LoVo (cell line): ENCODE results near the gene ZNF597.
A peak's percentile ranks its signal among the peaks of the same experiment; 100 is the strongest.

Experiments
- DNase-seq: peaks from one replicate; pipeline ENCODE4 v3.0.0-alpha.2; 2016; ENCODE audit warnings: low spot score

Gene ZNF597

DNA sequence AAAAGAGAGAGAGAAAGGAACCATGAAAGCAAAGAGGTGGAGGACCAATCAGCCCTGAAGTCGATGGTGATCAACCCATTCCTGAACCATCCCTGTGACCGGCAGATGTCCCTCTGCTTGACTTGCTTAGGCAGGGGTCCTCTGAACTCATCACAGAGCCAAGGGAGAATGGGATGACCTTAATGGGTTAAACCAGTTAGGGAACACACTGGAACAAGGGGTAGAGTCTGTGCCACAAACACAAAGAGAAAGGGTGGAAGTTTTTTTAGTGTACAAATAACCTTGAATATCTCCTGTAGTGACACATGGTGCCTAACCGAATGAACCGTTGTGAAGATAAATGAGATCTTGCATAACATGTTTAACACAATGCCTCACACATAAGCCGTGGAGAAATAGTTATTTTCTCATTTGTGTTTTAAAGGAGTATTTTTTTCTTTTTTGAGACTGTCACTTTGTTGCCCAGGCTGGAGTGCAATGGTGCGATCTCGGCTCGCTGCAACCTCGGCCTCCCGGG lies 11.4 kb upstream of the ZNF597 start:
- DNase-seq: no peak

DNA sequence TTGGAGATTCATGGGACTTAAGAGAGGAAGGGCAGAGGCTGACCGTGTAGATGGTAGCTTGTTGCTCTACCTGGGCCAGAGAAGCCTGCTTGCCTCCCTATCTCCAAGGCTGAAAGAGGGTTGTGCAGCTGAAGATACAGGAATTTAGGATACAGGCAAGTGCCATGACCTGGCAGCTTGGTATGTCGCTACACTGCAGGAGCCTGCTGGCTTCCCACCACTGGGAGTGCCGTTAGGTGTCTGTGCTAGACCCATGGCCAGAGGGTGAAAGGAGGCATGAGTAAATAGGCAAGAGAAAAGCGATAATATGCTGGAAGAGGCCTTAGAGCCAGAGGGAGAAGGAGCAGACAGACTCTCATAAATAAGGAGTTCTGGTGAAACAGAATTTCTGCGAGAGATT lies 10.8 kb upstream of the ZNF597 start:
- DNase-seq: no peak

DNA sequence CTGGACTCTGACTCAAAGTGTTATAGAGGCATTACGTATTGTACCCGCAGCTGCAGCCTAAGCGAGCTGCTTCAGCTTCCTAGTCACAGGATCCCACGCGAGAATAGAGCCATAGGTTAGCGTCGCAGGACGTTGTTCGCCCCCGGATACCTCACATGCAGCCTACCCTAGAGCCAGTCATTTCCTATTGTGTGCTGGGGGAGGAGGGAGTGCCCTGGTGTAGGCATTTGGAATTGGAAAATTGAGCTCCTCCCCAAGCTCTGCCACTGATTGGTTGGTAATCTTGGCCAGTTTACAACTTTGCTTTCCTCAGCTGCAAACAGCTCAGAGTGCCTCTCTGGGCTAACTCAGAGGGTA lies 706 bp upstream of the ZNF597 start:
- DNase-seq: peak; percentile 66

DNA sequence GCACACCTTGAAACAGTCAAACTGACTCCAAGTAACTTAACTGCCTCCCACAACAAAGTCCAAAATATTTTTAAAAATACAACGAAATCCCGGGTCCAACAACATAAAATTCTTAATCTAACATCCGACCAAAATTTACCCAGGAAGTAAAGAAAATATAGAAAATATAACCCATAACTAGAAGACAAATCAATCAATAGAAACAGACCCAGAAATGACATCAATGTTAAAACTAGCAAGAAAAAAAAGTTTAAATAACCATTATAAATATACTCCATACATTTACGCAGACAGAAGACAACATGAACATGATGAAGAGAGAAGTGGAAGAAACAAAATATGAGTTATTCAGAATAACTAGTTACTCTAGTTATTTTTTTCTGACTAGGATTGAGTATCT lies 3.7 kb downstream of the ZNF597 start:
- DNase-seq: no peak

DNA sequence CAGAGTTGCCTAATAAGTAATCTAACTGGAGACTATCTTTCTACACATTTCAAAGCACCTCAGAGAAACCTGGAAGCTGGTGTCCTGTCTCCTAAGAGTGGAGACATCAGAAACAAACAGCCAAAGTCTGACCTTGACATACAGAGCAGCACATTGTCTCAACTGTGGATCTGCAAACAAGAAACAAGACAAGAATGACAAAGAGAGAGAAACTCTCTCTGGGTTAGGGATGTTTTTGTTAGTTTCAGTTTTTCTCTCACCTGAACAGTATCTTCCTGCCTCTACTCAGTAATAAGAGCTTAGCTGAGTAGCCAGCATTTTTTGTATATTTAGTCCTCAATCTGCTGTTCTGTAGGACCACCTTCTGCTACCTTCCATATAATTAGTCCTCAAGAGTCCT lies 8.9 kb downstream of the ZNF597 start:
- no peak for DNase-seq

DNA sequence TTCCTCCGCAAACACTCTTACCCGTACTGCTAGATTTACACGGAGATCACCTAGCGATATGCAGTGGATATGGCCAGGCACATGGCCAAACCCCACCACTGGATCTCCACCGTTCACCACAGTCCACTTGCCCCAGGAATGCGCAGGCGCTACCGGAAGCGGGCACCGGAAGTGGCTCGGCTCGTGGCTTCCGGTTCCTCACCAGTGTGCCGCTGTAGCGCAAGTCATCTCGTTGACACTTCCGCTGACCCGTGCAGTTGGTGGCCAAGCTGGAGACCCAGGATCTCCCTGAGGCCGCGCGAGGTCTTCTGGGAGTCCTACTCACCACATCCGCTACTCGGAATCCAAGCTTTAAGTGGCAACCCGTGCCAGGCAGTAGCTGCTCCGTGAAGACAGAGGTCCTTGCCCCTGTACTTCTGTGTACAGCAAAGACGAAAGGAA lies 11.5 kb downstream of the ZNF597 start:
- no peak for DNase-seq

DNA sequence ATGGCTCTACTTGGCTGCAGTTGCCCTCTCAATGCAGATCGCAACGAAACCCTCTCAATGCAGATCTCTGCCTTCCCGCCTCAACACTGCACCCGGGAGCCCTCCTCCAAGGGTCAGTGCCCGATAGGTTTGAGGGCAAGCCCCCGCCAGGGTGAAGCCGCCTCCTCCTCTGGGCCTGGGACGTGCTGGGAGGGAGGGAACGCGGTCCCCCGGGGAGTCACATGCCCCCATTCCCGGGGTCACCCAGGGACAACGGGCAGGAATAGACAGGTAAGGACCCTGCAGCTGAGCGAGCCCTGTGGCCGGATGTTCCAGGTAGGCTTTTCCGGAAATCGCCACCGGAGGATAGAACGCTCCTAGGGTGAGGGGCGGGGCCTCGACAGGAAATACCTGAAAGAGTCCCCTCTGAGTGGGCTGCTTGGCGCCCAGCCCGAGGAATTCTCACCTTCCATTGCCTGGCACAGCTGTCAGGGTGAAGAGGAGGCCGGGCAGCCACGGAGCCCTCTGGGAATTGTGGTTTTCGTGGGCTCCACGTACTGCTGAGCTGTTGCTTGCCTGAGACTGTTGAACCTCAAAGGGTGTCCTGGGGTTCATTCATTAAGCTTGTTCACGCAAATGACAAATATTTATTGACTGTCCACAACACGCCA lies 29.4 kb downstream of the ZNF597 start:
- no peak for DNase-seq

DNA sequence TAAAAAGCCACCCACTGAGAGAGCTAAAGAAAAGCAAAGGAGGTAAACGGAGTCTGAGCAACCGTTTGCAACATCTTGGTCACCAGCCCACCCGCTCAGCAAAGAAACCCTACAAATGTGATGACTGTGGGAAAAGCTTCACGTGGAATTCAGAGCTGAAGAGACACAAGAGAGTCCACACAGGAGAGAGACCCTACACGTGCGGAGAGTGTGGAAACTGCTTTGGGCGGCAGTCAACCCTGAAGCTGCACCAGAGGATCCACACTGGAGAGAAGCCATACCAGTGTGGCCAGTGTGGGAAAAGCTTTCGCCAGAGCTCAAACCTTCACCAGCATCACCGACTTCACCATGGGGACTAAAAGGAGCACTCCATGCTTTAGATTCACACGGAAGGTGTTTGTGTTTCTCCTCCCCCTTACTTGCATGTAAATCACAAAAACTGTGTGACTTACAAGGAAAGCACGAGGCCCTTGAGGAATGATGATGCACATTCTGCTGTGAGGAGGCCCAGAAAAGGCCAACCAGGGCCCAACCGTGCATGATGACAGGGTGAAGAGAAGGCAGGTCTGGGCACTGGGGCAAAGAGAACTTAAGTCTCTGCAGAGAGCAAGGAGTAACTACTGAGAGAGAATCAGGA lies 34.6 kb downstream of the ZNF597 start:
- no peak for DNase-seq

DNA sequence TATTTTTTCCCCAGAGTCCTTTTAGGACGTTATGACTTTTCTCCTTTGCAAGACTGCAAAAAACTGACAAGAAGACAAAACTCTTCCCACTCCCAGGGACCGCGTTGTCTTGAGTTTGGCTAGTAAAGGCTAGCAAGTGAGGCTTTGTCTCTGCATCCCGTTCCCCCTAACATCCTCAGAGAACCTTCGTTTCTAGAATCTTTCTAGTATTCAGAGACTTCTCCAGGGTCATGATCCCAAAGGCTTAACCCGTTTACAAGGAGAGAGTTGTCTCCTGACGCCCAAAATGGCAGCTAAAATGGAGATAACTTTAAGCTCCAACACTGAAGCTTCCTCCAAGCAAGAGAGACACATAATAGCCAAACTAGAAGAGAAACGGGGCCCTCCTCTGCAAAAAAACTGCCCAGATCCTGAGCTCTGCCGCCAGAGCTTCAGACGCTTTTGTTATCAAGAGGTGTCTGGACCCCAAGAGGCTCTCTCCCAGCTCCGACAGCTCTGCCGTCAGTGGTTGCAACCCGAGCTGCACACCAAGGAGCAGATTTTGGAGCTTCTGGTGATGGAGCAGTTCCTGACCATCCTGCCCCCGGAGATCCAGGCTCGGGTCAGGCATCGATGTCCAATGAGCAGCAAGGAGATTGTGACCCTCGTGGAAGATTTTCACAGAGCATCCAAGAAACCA lies 41.4 kb downstream of the ZNF597 start:
- no peak for DNase-seq

DNA sequence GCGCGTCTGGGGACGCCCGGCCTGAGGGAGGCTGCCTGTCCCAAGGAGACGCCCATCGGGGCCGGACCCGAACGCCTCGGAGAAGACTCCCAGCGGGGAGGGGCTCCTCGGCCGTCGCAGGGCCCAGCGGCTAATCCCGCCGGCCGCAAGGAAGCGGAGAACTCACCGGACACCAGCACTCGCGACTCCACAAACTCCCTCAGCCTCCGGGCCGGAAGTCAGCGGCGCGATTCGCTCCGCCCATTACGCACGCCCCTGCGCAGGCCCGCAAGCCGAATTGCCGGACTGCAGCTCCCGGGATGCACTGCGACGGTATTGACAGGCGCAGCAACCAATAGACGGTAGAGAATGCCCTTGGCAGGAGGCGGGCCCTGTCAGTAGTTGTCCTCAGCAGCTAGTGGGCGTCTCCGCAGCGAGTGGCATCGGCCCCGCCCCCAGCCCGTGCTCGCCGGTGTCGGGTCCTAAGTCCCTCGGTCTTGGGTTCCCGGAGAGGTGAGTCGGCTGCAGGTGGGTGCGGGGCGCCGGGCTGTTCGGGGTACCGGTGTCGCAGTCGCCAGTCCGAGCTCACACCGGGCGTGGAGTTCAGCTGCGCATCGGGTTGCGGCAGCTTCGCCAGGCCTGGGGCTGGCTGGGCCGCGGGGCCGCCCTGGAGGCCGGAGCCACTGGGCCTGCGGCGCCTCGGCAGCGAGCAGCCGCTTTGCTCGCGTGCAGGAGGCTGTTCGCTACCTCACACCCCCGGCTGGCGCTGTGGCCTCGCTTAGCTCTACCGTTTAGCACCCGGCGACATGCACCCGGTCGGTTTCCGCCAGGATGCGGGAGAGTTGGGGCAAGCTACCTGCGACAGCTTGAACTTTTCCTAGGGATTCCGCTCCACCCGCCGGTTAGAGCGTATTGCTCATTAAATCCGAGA lies 42.3 kb downstream of the ZNF597 start, which contains the start of the genes ZNF174 and ZSCAN32:
Gene ZNF174, plus strand, starts transcription at position 437 of the 910 bp plus-strand sequence. CDS start 790 bp downstream, outside the sequence.
Gene ZSCAN32, minus strand, starts transcription at position 226 of the 910 bp plus-strand sequence. CDS start 3,447 bp downstream, outside the sequence.
- DNase-seq: peak; percentile 99

DNA sequence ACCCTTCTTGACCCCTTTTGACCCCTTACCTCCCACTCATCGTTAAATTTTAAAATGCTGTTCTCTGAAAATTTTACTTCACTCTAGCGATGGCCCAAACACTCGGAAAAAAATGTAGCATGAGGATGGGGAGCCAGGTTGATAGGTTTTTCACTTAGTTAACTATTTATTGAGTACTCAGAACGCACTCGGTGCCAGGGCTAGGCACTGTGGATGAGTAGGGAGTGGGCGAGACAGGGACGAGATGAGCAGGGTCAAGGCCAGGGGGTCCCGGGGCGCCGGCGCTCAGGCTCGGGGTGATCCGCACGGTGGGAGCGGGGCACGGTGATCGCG lies 42.9 kb downstream of the ZNF597 start:
- DNase-seq: no peak

DNA sequence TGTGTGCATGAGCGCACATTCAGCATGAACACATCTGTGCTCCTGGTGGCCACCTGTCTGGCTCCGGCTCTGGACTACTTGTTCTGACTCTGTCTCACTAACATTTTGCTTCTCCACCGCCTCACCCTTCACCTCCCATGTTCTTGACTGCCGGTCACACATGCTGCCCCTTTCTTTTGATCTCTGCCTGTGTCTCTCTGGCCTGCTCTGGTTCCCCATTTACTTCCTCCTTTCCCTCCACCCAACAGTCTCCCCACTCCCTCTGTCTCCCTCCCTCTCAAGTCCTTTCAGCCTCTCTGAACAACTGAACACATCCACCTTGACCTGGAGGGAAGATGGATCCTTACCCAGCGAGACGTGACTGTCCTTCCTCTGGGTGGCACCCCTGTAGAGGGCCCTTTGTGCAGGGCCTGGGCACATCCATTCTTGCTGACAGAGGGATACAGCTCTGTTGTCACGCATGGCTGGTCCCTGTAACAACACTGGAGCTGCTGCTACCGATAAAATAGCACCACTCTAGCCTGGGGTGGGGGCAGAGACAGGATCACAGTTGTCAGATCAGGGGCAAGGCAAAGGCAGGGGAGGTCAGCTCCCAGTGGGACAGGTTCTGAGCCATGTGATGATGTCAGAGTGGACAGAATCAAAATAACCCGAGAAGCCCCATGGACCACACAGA lies 53.5 kb downstream of the ZNF597 start:
- DNase-seq: no peak

DNA sequence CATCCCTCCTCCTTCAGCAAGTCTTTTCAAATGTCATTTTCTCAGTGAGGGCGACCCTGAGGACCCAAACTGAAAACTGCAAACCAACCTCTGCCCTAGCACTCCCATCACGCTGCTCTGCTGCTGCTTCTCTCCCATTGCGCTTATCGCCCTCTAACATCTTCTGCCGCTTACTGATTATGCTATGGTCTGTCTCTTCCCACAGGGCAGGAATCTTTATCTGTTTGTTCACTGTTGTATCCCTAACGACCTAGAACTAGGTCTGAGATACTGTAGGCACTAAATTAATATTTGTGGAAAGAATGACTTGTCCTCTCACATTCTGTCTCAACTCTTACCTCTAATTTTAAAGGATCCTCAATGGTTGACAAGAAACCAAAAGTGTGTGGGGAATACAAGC lies 55.0 kb downstream of the ZNF597 start:
- DNase-seq: no peak

DNA sequence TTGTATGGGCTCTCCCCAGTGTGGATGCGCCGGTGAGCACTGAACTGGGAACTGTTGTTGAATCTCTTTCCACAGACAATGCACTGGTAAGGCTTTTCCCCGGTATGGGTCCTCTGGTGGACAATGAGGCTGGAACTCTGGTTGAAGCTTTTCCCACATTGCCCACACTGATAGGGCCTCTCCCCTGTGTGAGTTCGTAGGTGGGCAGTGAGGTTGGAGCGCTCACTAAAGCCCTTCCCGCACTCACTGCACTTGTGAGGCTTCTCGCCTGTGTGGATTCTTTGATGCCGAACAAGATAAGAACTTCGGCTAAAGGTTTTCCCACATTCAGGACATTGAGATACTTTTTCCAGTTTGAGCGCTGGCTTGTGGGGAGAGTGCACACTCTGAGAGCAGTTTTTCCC lies 60.3 kb downstream of the ZNF597 start:
- DNase-seq: no peak
